K562 (cell line): ENCODE results near the gene HDLBP.

Source experiments
- ZNF124 ChIP-seq: sonication (generic); formaldehyde crosslinking; IDR thresholded peaks from 2 replicates; pipeline ENCODE4 v1.8.1; 2022; ENCODE audit warnings: missing genetic modification reagents
- TF ChIP-seq, protein P1 (sequence below): fragments of 250-450 bp; sonication (Bioruptor Pico); IDR thresholded peaks from 2 replicates; pipeline ENCODE4 v1.4.0; 2020; ENCODE audit warnings: mild to moderate bottlenecking

DNA sequence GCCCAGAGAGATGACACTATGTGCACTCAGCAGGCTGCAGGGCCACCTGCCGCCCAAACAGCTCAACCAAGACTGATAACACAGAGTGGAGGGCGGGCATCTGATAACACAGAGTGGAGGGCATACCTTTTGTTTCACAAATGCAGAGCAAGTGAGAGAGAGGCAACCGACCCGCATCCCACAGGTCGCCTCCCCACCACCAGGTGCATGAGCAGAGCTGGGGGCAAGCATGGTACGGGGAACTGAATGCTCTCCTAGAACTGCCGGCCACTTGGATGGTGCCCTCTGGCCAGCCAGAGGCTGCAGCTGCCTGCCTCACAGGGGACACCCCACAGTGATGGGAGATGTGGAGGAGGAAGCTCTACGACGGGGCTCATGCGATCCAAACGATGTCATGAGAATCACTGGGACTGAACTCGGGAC, 77.5 kb downstream of the HDLBP start:
- TF ChIP-seq, protein P1, sequence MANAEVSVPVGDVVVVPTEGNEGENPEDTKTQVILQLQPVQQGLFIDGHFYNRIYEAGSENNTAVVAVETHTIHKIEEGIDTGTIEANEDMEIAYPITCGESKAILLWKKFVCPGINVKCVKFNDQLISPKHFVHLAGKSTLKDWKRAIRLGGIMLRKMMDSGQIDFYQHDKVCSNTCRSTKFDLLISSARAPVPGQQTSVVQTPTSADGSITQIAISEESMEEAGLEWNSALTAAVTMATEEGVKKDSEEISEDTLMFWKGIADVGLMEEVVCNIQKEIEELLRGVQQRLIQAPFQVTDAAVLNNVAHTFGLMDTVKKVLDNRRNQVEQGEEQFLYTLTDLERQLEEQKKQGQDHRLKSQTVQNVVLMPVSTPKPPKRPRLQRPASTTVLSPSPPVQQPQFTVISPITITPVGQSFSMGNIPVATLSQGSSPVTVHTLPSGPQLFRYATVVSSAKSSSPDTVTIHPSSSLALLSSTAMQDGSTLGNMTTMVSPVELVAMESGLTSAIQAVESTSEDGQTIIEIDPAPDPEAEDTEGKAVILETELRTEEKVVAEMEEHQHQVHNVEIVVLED (CRISPR knock-in tag): no peak
- no peak for TF ChIP-seq ZNF124 (CRISPR knock-in tag)
